SK-N-SH treated with all-trans-retinoic acid at 6 μM for 48 hours (cell line): ENCODE measurements around the gene GNAT2.

ENCODE experiments used
- ATAC-seq: fragments of 200-7000 bp; cut with Tn5 transposase; 3 replicates; pipeline ENCODE4 v1.9.1; 2020; ENCODE audit warnings: mild to moderate bottlenecking, moderate library complexity
- ARNTL ChIP-seq: fragments of 450-650 bp; formaldehyde crosslinking; IDR thresholded peaks from 2 replicates; pipeline ENCODE4 v1.5.0; 2020; ENCODE audit warnings: low read depth, mild to moderate bottlenecking, moderate library complexity, borderline replicate concordance
- BACH2 ChIP-seq: fragments of 250-450 bp; sonication (Bioruptor Pico); IDR thresholded peaks from 2 replicates; pipeline ENCODE4 v1.9.0; 2021; ENCODE audit warnings: mild to moderate bottlenecking, borderline replicate concordance
- CSDC2 ChIP-seq: fragments of 250-450 bp; sonication (Bioruptor Pico); IDR thresholded peaks from 2 replicates; pipeline ENCODE4 v1.5.0; 2020; ENCODE audit warnings: mild to moderate bottlenecking, moderate library complexity
- ESRRG ChIP-seq: fragments of 250-450 bp; sonication (Bioruptor Pico); IDR thresholded peaks from 2 replicates; pipeline ENCODE4 v1.6.1; 2021; ENCODE audit warnings: mild to moderate bottlenecking
- GLIS3 ChIP-seq: fragments of 250-450 bp; sonication (Bioruptor Pico); IDR thresholded peaks from 2 replicates; pipeline ENCODE4 v1.5.0; 2020; ENCODE audit warnings: mild to moderate bottlenecking, moderate library complexity
- ISL1 ChIP-seq: fragments of 250-450 bp; sonication (Bioruptor Pico); IDR thresholded peaks from 2 replicates; pipeline ENCODE4 v2.1.2; 2022; ENCODE audit warnings: mild to moderate bottlenecking, moderate library complexity
- OSR1 ChIP-seq: fragments of 250-450 bp; sonication (Bioruptor Pico); IDR thresholded peaks from 2 replicates; pipeline ENCODE4 v1.8.0; 2022; ENCODE audit warnings: moderate library complexity, mild to moderate bottlenecking, inconsistent platforms
- PPARA ChIP-seq: fragments of 250-450 bp; sonication (Bioruptor Pico); IDR thresholded peaks from 2 replicates; pipeline ENCODE4 v1.5.0; 2020; ENCODE audit warnings: mild to moderate bottlenecking, borderline replicate concordance
- RARB ChIP-seq: fragments of 250-450 bp; sonication (Bioruptor Pico); IDR thresholded peaks from 2 replicates; pipeline ENCODE4 v1.8.0; 2021; ENCODE audit warnings: mild to moderate bottlenecking, moderate library complexity
- TCF4 ChIP-seq: fragments of 250-450 bp; sonication (Bioruptor Pico); IDR thresholded peaks from 2 replicates; pipeline ENCODE4 v1.8.0; 2021; ENCODE audit warnings: mild to moderate bottlenecking, moderate library complexity, borderline replicate concordance
- TOX ChIP-seq: fragments of 250-450 bp; sonication (Bioruptor Pico); IDR thresholded peaks from 2 replicates; pipeline ENCODE4 v1.8.0; 2021; ENCODE audit warnings: mild to moderate bottlenecking, moderate library complexity, borderline replicate concordance
- TSHZ2 ChIP-seq: fragments of 250-450 bp; sonication (Bioruptor Pico); IDR thresholded peaks from 2 replicates; pipeline ENCODE4 v1.5.0; 2020; ENCODE audit warnings: mild to moderate bottlenecking, moderate library complexity
- ZC3H10 ChIP-seq: fragments of 250-450 bp; sonication (Bioruptor Pico); IDR thresholded peaks from 2 replicates; pipeline ENCODE4 v1.5.1; 2021; ENCODE audit warnings: mild to moderate bottlenecking, moderate library complexity
- ZFP3 ChIP-seq: fragments of 250-450 bp; sonication (Bioruptor Pico); IDR thresholded peaks from 2 replicates; pipeline ENCODE4 v1.5.0; 2020; ENCODE audit warnings: mild to moderate bottlenecking, moderate library complexity
- ZFP30 ChIP-seq: fragments of 450-650 bp; formaldehyde crosslinking; IDR thresholded peaks from 2 replicates; pipeline ENCODE4 v1.5.0; 2022; ENCODE audit warnings: mild to moderate bottlenecking, moderate library complexity
- ZNF565 ChIP-seq: fragments of 450-650 bp; formaldehyde crosslinking; conservative IDR thresholded peaks from 2 replicates; pipeline ENCODE4 v1.5.0; 2020; ENCODE audit warnings: low read depth, mild to moderate bottlenecking, moderate library complexity
- ZNF70 ChIP-seq: fragments of 450-650 bp; formaldehyde crosslinking; IDR thresholded peaks from 2 replicates; pipeline ENCODE4 v1.5.0; 2020; ENCODE audit warnings: mild to moderate bottlenecking, moderate library complexity
- ZNF8 ChIP-seq: fragments of 450-650 bp; formaldehyde crosslinking; IDR thresholded peaks from 2 replicates; pipeline ENCODE4 v1.5.0; 2020; ENCODE audit warnings: mild to moderate bottlenecking, moderate library complexity
- TF ChIP-seq, protein P1 (sequence below): fragments of 250-450 bp; sonication (Bioruptor Pico); IDR thresholded peaks from 2 replicates; pipeline ENCODE4 v1.5.1; 2021; ENCODE audit warnings: mild to moderate bottlenecking, moderate library complexity
- TF ChIP-seq, protein P2 (sequence below): fragments of 250-450 bp; sonication (Bioruptor Pico); IDR thresholded peaks from 2 replicates; pipeline ENCODE4 v1.8.0; 2020; ENCODE audit warnings: mild to moderate bottlenecking, moderate library complexity, borderline replicate concordance

The GNAT2 gene

GRCh38 chr1:109632671-109633346, 13.4 kb upstream of the GNAT2 start (continued):
- TF ChIP-seq GLIS3: 0 out of 2 replicates have a peak, but pooled peaks have one; percentile 19

- TF ChIP-seq ZFP3 (CRISPR knock-in tag) (no peak), PPARA (no peak), CSDC2 (CRISPR knock-in tag) (no peak), ISL1 (CRISPR knock-in tag) (no peak), TCF4 (CRISPR knock-in tag) (no peak)
- no peak for ATAC-seq
These were observed 12.4 kb upstream of the GNAT2 start for GRCh38 chr1:109631513-109632505.

- no peak for TF ChIP-seq ISL1 (CRISPR knock-in tag)
- no peak for TF ChIP-seq OSR1
- TF ChIP-seq PPARA: no peak
- no peak for TF ChIP-seq ARNTL
- TF ChIP-seq TOX: no peak
- TF ChIP-seq ESRRG (CRISPR knock-in tag): no peak
- no peak for TF ChIP-seq TCF4 (CRISPR knock-in tag)
- TF ChIP-seq, protein P1, sequence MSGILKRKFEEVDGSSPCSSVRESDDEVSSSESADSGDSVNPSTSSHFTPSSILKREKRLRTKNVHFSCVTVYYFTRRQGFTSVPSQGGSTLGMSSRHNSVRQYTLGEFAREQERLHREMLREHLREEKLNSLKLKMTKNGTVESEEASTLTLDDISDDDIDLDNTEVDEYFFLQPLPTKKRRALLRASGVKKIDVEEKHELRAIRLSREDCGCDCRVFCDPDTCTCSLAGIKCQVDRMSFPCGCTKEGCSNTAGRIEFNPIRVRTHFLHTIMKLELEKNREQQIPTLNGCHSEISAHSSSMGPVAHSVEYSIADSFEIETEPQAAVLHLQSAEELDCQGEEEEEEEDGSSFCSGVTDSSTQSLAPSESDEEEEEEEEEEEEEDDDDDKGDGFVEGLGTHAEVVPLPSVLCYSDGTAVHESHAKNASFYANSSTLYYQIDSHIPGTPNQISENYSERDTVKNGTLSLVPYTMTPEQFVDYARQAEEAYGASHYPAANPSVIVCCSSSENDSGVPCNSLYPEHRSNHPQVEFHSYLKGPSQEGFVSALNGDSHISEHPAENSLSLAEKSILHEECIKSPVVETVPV (CRISPR knock-in tag): no peak
- no peak for TF ChIP-seq TSHZ2 (CRISPR knock-in tag)
- TF ChIP-seq, protein P2, sequence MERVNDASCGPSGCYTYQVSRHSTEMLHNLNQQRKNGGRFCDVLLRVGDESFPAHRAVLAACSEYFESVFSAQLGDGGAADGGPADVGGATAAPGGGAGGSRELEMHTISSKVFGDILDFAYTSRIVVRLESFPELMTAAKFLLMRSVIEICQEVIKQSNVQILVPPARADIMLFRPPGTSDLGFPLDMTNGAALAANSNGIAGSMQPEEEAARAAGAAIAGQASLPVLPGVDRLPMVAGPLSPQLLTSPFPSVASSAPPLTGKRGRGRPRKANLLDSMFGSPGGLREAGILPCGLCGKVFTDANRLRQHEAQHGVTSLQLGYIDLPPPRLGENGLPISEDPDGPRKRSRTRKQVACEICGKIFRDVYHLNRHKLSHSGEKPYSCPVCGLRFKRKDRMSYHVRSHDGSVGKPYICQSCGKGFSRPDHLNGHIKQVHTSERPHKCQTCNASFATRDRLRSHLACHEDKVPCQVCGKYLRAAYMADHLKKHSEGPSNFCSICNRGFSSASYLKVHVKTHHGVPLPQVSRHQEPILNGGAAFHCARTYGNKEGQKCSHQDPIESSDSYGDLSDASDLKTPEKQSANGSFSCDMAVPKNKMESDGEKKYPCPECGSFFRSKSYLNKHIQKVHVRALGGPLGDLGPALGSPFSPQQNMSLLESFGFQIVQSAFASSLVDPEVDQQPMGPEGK (CRISPR knock-in tag): no peak
- no peak for TF ChIP-seq RARB (CRISPR knock-in tag)
- no peak for TF ChIP-seq ZFP3 (CRISPR knock-in tag)
- no peak for ATAC-seq
These were observed 11.6 kb upstream of the GNAT2 start for GRCh38 chr1:109630898-109631512.

GRCh38 chr1:109630081-109630897, 10.9 kb upstream of the GNAT2 start:
- no peak for ATAC-seq

More at GRCh38 chr1:109630081-109630897, 10.9 kb upstream of the GNAT2 start:
- TF ChIP-seq TCF4 (CRISPR knock-in tag): no peak
- no peak for TF ChIP-seq RARB (CRISPR knock-in tag)
- TF ChIP-seq, protein P2 (CRISPR knock-in tag): no peak
- no peak for TF ChIP-seq ZFP3 (CRISPR knock-in tag)
- TF ChIP-seq GLIS3: no peak
- TF ChIP-seq ZNF8: no peak
- no peak for TF ChIP-seq ISL1 (CRISPR knock-in tag)
- TF ChIP-seq ESRRG (CRISPR knock-in tag): no peak
- no peak for TF ChIP-seq TOX
- TF ChIP-seq ZFP30 (CRISPR knock-in tag): no peak
- TF ChIP-seq, protein P1 (CRISPR knock-in tag): no peak
- TF ChIP-seq ARNTL: no peak
- TF ChIP-seq PPARA: no peak
- TF ChIP-seq ZNF70 (CRISPR knock-in tag): no peak
- no peak for TF ChIP-seq ZC3H10 (CRISPR knock-in tag)
- no peak for TF ChIP-seq ZNF565
- TF ChIP-seq BACH2: no peak
